Hepatocyte (in vitro differentiated cells): ENCODE data around the gene FABP1.

ENCODE experiments used
- EZH2 ChIP-seq: fragments of 200-600 bp; sonication (generic); IDR thresholded peaks from 2 replicates; pipeline ENCODE4 v1.6.1; 2016; ENCODE audit warnings: antibody characterized with exemption, mild to moderate bottlenecking, borderline replicate concordance
- EZH2phosphoT487 ChIP-seq: fragments of 200-600 bp; sonication (generic); IDR thresholded peaks from one replicate; pipeline ENCODE4 v1.6.1; 2018; ENCODE audit warnings: antibody characterized with exemption, mild to moderate bottlenecking, low read depth, moderate library complexity; ENCODE audit not compliant: unreplicated experiment, severe bottlenecking
- TF ChIP-seq, protein P1 (sequence below): fragments of 200-600 bp; sonication (generic); IDR thresholded peaks from 2 replicates; pipeline ENCODE4 v1.5.1; 2016; ENCODE audit warnings: antibody characterized with exemption, mild to moderate bottlenecking; ENCODE audit not compliant: poor library complexity

DNA sequence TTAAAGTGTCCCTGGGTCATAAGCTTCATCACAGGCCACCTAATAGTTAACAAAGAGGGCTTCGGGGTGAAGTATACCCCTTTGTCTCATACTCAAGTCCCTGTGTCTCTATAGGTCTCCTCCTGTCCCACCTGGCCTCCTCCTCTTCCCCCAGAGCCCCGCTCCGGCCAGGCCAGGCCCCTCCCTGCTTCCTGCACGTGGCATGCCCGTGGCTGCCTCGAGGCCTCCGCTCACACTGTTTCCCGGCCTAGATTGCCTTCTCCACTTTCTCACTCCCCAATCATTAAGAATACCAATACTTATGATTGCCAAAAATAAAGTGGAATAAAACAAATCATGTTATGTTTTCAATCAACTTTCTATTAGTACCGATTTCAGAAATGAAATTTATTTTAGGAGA is 41.5 kb downstream of the FABP1 start:
- TF ChIP-seq, protein P1, sequence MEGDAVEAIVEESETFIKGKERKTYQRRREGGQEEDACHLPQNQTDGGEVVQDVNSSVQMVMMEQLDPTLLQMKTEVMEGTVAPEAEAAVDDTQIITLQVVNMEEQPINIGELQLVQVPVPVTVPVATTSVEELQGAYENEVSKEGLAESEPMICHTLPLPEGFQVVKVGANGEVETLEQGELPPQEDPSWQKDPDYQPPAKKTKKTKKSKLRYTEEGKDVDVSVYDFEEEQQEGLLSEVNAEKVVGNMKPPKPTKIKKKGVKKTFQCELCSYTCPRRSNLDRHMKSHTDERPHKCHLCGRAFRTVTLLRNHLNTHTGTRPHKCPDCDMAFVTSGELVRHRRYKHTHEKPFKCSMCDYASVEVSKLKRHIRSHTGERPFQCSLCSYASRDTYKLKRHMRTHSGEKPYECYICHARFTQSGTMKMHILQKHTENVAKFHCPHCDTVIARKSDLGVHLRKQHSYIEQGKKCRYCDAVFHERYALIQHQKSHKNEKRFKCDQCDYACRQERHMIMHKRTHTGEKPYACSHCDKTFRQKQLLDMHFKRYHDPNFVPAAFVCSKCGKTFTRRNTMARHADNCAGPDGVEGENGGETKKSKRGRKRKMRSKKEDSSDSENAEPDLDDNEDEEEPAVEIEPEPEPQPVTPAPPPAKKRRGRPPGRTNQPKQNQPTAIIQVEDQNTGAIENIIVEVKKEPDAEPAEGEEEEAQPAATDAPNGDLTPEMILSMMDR: no peak
- TF ChIP-seq EZH2 (no peak), EZH2phosphoT487 (no peak)
